ENCODE results near the gene RPL15.

The RPL15 gene

GRCh38 chr3:23961066-23961465 lies 44.1 kb downstream of the RPL15 start:
- TF ChIP-seq ESRRG (CRISPR knock-in tag; IDR thresholded peaks at IDR 0.05) (no peak), ISL1 (CRISPR knock-in tag; IDR thresholded peaks at IDR 0.05) (peak; percentile 20; the same call in 1 of the 2 replicates)

GRCh38 chr3:23961913-23962312 lies 45.0 kb downstream of the RPL15 start:
- TF ChIP-seq ZFP30 (CRISPR knock-in tag; IDR thresholded peaks at IDR 0.05) (no peak), BACH2 (CRISPR knock-in tag; IDR thresholded peaks at IDR 0.05; ENCODE audit: borderline replicate concordance) (no peak), RARB (CRISPR knock-in tag; IDR thresholded peaks at IDR 0.05) (no peak), ZNF565 (CRISPR knock-in tag; conservative IDR thresholded peaks at IDR 0.05; ENCODE audit: low read depth) (no peak), ARNTL (CRISPR knock-in tag; IDR thresholded peaks at IDR 0.05; ENCODE audit: borderline replicate concordance, low read depth) (no peak), GLIS3 (CRISPR knock-in tag; IDR thresholded peaks at IDR 0.05) (no peak), TSHZ2 (CRISPR knock-in tag; IDR thresholded peaks at IDR 0.05) (no peak), ZNF8 (CRISPR knock-in tag; IDR thresholded peaks at IDR 0.05) (no peak), OSR1 (CRISPR knock-in tag; IDR thresholded peaks at IDR 0.05) (no peak), ZNF70 (CRISPR knock-in tag; IDR thresholded peaks at IDR 0.05) (no peak), ZC3H10 (CRISPR knock-in tag; IDR thresholded peaks at IDR 0.05) (no peak), CSDC2 (CRISPR knock-in tag; IDR thresholded peaks at IDR 0.05) (no peak), TOX (CRISPR knock-in tag; IDR thresholded peaks at IDR 0.05; ENCODE audit: borderline replicate concordance) (no peak), TCF4 (CRISPR knock-in tag; IDR thresholded peaks at IDR 0.05; ENCODE audit: borderline replicate concordance) (no peak), CSRNP3 (CRISPR knock-in tag; IDR thresholded peaks at IDR 0.05) (no peak), ISL1 (CRISPR knock-in tag; IDR thresholded peaks at IDR 0.05) (no peak), SNAI2 (CRISPR knock-in tag; IDR thresholded peaks at IDR 0.05) (no peak), ESRRG (CRISPR knock-in tag; IDR thresholded peaks at IDR 0.05) (no peak), PATZ1 (CRISPR knock-in tag; IDR thresholded peaks at IDR 0.05; ENCODE audit: borderline replicate concordance) (no peak), CREB5 (CRISPR knock-in tag; IDR thresholded peaks at IDR 0.05; ENCODE audit: low read depth) (no peak)
- ATAC-seq = no peak

More at GRCh38 chr3:23961066-23961465, 44.1 kb downstream of the RPL15 start:
- ATAC-seq = no peak

- no peak for ATAC-seq
- TF ChIP-seq ZFP3 (CRISPR knock-in tag; IDR thresholded peaks at IDR 0.05) (no peak), ZC3H10 (CRISPR knock-in tag; IDR thresholded peaks at IDR 0.05) (no peak), ESRRG (CRISPR knock-in tag; IDR thresholded peaks at IDR 0.05) (no peak), ZFP30 (CRISPR knock-in tag; IDR thresholded peaks at IDR 0.05) (no peak), GLIS3 (CRISPR knock-in tag; IDR thresholded peaks at IDR 0.05) (no peak), TSHZ2 (CRISPR knock-in tag; IDR thresholded peaks at IDR 0.05) (no peak), ZNF70 (CRISPR knock-in tag; IDR thresholded peaks at IDR 0.05) (no peak), SNAI2 (CRISPR knock-in tag; IDR thresholded peaks at IDR 0.05) (no peak), RARB (CRISPR knock-in tag; IDR thresholded peaks at IDR 0.05) (no peak), TOX (CRISPR knock-in tag; IDR thresholded peaks at IDR 0.05; ENCODE audit: borderline replicate concordance) (no peak), CSDC2 (CRISPR knock-in tag; IDR thresholded peaks at IDR 0.05) (no peak), ZNF8 (CRISPR knock-in tag; IDR thresholded peaks at IDR 0.05) (no peak), ZNF565 (CRISPR knock-in tag; conservative IDR thresholded peaks at IDR 0.05; ENCODE audit: low read depth) (no peak), CSRNP3 (CRISPR knock-in tag; IDR thresholded peaks at IDR 0.05) (no peak), PATZ1 (CRISPR knock-in tag; IDR thresholded peaks at IDR 0.05; ENCODE audit: borderline replicate concordance) (no peak), PPARA (CRISPR knock-in tag; IDR thresholded peaks at IDR 0.05; ENCODE audit: borderline replicate concordance) (no peak), ISL1 (CRISPR knock-in tag; IDR thresholded peaks at IDR 0.05) (no peak), ARNTL (CRISPR knock-in tag; IDR thresholded peaks at IDR 0.05; ENCODE audit: borderline replicate concordance, low read depth) (no peak)
These were observed 47.8 kb downstream of the RPL15 start for GRCh38 chr3:23964537-23965235.
